Peyer's patch (tissue), 4 donors: ENCODE measurements around the gene NATD1. TPM values are rescaled to one million over a fixed set of nuclear protein-coding genes. Genes with fewer than 3 reads are reported as not detected.
A peak's percentile ranks its signal among the peaks of the same experiment; 100 is the strongest.

ENCODE experiments used
- DNase-seq, 3 donors: peaks; one replicate each; pipeline ENCODE4 v3.0.0-alpha.2; 2017 to 2019
- H3K27ac ChIP-seq, 4 donors: fragments of 200-600 bp; sonication (generic); one replicate each; pipeline ENCODE4 v1.5.1; 2016 to 2019
- H3K27me3 ChIP-seq, 2 donors: fragments of 200-600 bp; sonication (generic); one replicate each; pipeline ENCODE4 v1.5.1; 2019
- H3K36me3 ChIP-seq, 3 donors: fragments of 200-600 bp; sonication (generic); one replicate each; pipeline ENCODE4 v1.5.1; 2016 to 2019
- H3K4me1 ChIP-seq, 4 donors: fragments of 200-600 bp; sonication (generic); one replicate each; pipeline ENCODE4 v1.5.1; 2016 to 2019
- H3K4me3 ChIP-seq, 4 donors: fragments of 200-600 bp; sonication (generic); 1 replicate in 3 of 4; 2 replicates in 1 of 4; pipeline ENCODE4 v1.5.1; 2016 to 2019; ENCODE audit warnings: mild to moderate bottlenecking in 1 of 4
- H3K9me3 ChIP-seq, 4 donors: fragments of 200-600 bp; sonication (generic); one replicate each; pipeline ENCODE4 v1.5.1; 2016 to 2019; ENCODE audit warnings: mild to moderate bottlenecking in 1 of 4
- CTCF ChIP-seq, 6 experiments: fragments of 450-650 bp in 4 of 6; fragments of 200-600 bp in 2 of 6; sonication (generic) in 1 of 6; IDR thresholded peaks; one replicate each; pipeline ENCODE4 v1.5.1; 2017 to 2019; ENCODE audit warnings: antibody characterized with exemption in 6 of 6, mild to moderate bottlenecking in 3 of 6, moderate library complexity in 1 of 6
- POLR2A ChIP-seq, 2 donors: fragments of 450-650 bp; IDR thresholded peaks; one replicate each; pipeline ENCODE4 v1.5.1; 2017; ENCODE audit warnings: antibody characterized with exemption in 2 of 2, mild to moderate bottlenecking in 2 of 2, moderate library complexity in 2 of 2
- total RNA-seq, 4 donors: library from RNA; depleted of rRNA; stranded (reverse); fragments of >200 nt; gene quantifications; one replicate each; pipeline ENCODE4 v1.1.0, GENCODE V29; 2016

The NATD1 gene
- total RNA-seq, 4 donors from 2014 or later, result 5.0 to 11.4 (median 10.1) TPM

- H3K27ac ChIP-seq, result peak overlapping the region; percentile 90 to 98 (median 96)
- DNase-seq, result no peak
- H3K27me3 ChIP-seq, result no peaks in the 10 kb centered on the region
- H3K36me3 ChIP-seq, result no peaks in the 10 kb centered on the region
- H3K4me3 ChIP-seq, result peak overlapping the region; percentile 68 to 95 (median 88)
- no peak for TF ChIP-seq POLR2A (IDR thresholded peaks at IDR 0.05)
- H3K4me1 ChIP-seq, result peaks cover 0 to 28% (median 21%) of the 10 kb centered on the region in 4 donors
- no peaks in the 10 kb centered on the region for H3K9me3 ChIP-seq
Observed at GRCh38 chr17:21283482-21284318, 30.5 kb upstream of the NATD1 start.

DNA sequence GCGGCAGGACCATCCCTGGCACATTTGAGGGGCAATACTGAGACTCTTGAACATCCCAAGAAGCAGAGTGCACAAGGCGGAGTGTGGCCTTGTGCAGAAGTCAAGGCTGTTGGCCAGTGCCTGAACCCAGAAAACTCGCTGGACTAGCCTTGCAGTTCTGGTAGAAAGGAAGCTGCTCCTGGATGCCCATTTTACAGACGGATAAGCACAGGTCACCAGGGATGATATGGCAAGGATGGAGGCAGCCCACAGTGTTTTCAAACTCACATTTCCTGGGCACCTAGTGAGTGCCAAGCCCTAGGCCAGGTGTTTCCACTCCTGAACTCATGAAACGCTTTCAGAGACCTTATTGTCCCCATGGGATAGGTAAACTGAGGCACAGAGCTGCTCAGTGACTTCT, 29.6 kb upstream of the NATD1 start:
- Histone ChIP-seq H3K9me3 (no peaks in the 10 kb centered on the region), H3K4me1 (peaks cover 0 to 20% (median 18%) of the 10 kb centered on the region in 4 donors), H3K4me3 (no peak overlapping the region), H3K27me3 (no peaks in the 10 kb centered on the region), H3K36me3 (no peaks in the 10 kb centered on the region), H3K27ac (peak overlapping the region in 2 of 4 donors; percentile 22 to 90)
- no peak for TF ChIP-seq POLR2A (IDR thresholded peaks at IDR 0.05)
- TF ChIP-seq CTCF (IDR thresholded peaks at IDR 0.05), result no peak
- no peak for DNase-seq

- Histone ChIP-seq H3K27me3 (no peaks in the 10 kb centered on the region), H3K36me3 (no peaks in the 10 kb centered on the region), H3K9me3 (no peaks in the 10 kb centered on the region), H3K4me3 (no peak overlapping the region), H3K27ac (peak overlapping the region in 2 of 4 donors; percentile 22 to 90), H3K4me1 (peaks cover 0 to 15% (median 13%) of the 10 kb centered on the region in 4 donors)
- DNase-seq, result no peak
- no peak for TF ChIP-seq POLR2A (IDR thresholded peaks at IDR 0.05)
- TF ChIP-seq CTCF (IDR thresholded peaks at IDR 0.05), result no peak
Observed at GRCh38 chr17:21282231-21282630, 29.0 kb upstream of the NATD1 start.

- Histone ChIP-seq H3K27me3 (no peaks in the 10 kb centered on the region), H3K27ac (no peak overlapping the region), H3K36me3 (no peaks in the 10 kb centered on the region), H3K9me3 (no peaks in the 10 kb centered on the region), H3K4me1 (peaks cover 0 to 17% (median 4%) of the 10 kb centered on the region in 4 donors), H3K4me3 (no peak overlapping the region)
- DNase-seq, result peak; percentile 87 to 95 (median 91)
- TF ChIP-seq POLR2A (IDR thresholded peaks at IDR 0.05) (no peak), CTCF (IDR thresholded peaks at IDR 0.05) (peak; percentile 88 to 98 (median 98))
Observed at GRCh38 chr17:21280081-21280518, 26.9 kb upstream of the NATD1 start.

DNA sequence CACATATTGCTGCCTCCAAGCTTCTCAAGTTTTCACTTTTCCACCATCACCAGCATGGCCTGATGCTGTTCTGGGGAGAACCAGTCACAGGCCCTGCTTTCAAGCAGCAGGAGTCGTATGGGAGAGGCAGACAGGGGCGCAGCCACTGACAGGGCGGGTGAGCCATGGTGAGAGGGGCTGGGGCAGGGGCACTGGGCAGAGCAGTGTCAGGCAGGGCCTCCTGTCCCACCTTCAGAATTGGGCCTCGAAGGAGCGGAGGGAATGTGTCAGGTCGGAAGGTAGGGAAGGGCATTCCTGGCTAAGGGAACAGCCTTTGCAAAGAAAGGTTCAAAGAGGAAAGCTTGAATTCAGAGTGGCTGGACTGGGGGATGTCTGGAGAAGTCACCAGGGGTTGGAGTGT, 26.4 kb upstream of the NATD1 start:
- H3K9me3 ChIP-seq, result no peaks in the 10 kb centered on the region
- TF ChIP-seq CTCF (IDR thresholded peaks at IDR 0.05) (no peak), POLR2A (IDR thresholded peaks at IDR 0.05) (no peak)
- peaks cover 0 to 19% (median 5%) of the 10 kb centered on the region in 4 donors for H3K4me1 ChIP-seq
- no peak overlapping the region for H3K4me3 ChIP-seq
- H3K27ac ChIP-seq, result no peak overlapping the region
- H3K36me3 ChIP-seq, result no peaks in the 10 kb centered on the region
- no peak for DNase-seq
- no peaks in the 10 kb centered on the region for H3K27me3 ChIP-seq

DNA sequence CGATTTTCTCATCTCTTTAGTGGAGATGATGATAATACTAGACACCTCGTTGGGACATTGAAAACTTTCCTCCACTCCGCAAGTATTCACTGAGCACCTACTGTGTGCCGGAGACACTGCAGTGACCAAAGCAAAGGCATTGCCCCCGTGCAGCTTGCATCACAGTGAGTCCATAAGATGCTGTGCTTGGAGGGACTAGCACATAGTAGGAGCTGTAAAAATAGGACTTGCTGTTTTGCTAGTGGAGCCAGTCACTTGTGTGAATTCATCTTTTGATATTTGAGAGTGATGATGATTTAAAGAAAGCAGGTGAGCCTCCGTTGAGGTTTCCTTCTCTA, 26.0 kb upstream of the NATD1 start:
- no peak for DNase-seq
- TF ChIP-seq POLR2A (IDR thresholded peaks at IDR 0.05) (no peak), CTCF (IDR thresholded peaks at IDR 0.05) (no peak)
- Histone ChIP-seq H3K36me3 (no peaks in the 10 kb centered on the region), H3K9me3 (no peaks in the 10 kb centered on the region), H3K4me3 (no peak overlapping the region), H3K27ac (peak overlapping the region in 1 of 4 donors; percentile 74), H3K27me3 (no peaks in the 10 kb centered on the region), H3K4me1 (peaks cover 0 to 19% (median 5%) of the 10 kb centered on the region in 4 donors)
